ENCODE measurements around the gene IL2RA. TPM values are rescaled to one million over a fixed set of nuclear protein-coding genes. Genes with fewer than 3 reads are reported as not detected.

Gene IL2RA
- total RNA-seq, 1 donor from 2014 or later, result 4.3 TPM

GRCh38 chr10:5970066-5970465 lies 92.1 kb downstream of the IL2RA start:
- no peak overlapping the region for H3K4me3 ChIP-seq
- no peaks in the 10 kb centered on the region for H3K27me3 ChIP-seq
- H3K4me1 ChIP-seq, result peaks cover 31% of the 10 kb centered on the region
- H3K9me3 ChIP-seq, result no peaks in the 10 kb centered on the region
- no peak for ATAC-seq
- intact Hi-C loops (cut with DNase I), result no loop called here
- no peak for TF ChIP-seq CTCF (IDR thresholded peaks at IDR 0.05)
- peak overlapping the region; percentile 17 for H3K27ac ChIP-seq
- DNase-seq, result no peak
- no peaks in the 10 kb centered on the region for H3K36me3 ChIP-seq

DNA sequence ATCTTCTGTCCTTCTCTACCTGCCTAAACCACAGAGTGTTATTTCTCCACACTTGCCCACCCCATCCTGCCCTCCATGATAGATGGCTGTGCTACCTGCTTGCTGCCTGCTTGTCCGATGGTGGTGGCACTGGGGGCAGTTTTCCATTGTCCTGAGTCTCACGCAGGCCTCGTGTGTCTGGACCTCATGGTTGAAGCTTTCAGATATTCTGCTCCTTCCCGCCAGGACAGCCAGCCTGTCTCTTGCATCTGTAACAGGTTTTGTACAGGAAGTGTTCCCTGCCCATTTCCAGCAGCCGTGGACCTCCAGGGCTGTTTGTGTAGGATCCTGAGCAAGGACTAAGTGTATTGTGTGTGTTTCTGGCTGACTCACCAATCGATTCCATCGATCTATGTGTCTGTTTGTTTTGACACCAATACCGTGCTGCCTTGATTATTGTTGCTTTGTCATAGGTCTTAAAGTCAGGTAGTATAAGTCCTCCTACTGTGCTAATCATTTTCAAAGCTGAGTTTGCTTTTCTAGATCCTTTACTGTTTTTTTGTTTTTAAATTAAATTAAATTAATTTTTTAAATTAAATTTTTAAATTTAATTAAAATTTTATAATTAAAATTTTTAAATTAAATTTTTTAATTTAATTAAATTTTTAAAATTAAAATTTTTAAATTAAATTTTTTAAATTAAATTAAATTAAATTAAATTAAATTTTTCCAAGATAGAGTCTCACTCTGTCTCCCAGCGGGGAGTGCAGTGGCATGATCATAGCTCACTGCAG lies 93.3 kb downstream of the IL2RA start:
- H3K4me3 ChIP-seq, result no peak overlapping the region
- peaks cover 4% of the 10 kb centered on the region for H3K36me3 ChIP-seq
- H3K27ac ChIP-seq, result no peak overlapping the region
- no peaks in the 10 kb centered on the region for H3K27me3 ChIP-seq
- DNase-seq (no peak), ATAC-seq (no peak)
- no peak for TF ChIP-seq CTCF (IDR thresholded peaks at IDR 0.05)
- intact Hi-C loops (cut with DNase I), result no loop called here
- H3K4me1 ChIP-seq, result peaks cover 24% of the 10 kb centered on the region
- H3K9me3 ChIP-seq, result no peaks in the 10 kb centered on the region

DNA sequence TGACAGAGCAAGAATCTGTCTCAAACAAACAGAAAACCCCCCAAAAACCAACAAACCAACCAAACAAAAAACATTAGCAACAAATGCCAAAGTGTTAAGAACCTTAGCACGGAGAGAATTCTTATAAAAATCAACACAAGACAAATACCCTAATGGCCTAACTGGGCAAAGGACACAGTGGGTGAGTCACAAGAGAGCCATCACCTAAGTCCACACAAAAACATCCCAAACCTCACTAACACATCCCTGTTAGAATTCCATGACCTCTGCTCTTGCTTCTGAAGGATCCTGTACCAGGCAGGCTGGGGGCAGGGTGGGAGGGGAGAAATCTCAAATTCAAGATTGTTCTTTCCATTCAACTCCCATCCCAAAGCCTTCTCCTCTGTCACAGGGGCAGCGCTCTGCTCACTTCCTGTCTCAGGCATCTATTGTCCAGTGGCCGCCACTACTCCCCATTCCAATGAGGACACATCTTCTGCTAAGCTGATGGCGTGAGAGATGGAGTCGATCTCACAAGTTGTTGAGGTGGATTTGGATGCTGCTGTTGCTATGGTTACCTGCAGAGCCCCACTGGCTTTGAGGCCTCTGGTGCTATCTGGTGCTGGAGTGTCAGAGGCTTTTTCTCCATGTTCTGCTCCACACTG lies 94.0 kb downstream of the IL2RA start:
- H3K4me1 ChIP-seq, result peaks cover 24% of the 10 kb centered on the region
- intact Hi-C loops (cut with DNase I), result no loop called here
- H3K4me3 ChIP-seq, result no peak overlapping the region
- peaks cover 11% of the 10 kb centered on the region for H3K36me3 ChIP-seq
- no peak for DNase-seq
- no peaks in the 10 kb centered on the region for H3K9me3 ChIP-seq
- no peaks in the 10 kb centered on the region for H3K27me3 ChIP-seq
- ATAC-seq, result no peak
- no peak for TF ChIP-seq CTCF (IDR thresholded peaks at IDR 0.05)
- H3K27ac ChIP-seq, result no peak overlapping the region

DNA sequence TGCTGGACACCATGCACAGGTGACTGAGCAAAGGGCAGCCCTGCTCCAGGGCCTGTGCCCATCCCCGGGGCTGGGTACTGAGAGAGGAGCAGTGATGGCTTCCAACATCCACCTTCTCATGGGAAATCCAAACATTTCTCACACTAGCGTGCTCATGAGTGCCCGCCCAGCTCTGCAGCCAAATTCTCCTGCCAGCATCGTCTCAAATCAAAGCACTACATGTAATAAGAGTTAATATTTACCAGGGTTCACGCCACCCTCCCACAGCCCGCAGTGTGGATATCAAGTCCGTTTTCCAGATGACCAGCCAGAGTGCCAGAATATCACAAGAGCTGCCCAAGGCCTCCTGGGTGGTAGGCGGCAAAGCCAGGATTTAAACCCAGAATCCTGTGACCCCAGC lies 96.9 kb downstream of the IL2RA start:
- ATAC-seq (peak; percentile 14), DNase-seq (no peak)
- intact Hi-C loops (cut with DNase I), result no loop called here
- no peaks in the 10 kb centered on the region for H3K9me3 ChIP-seq
- no peak overlapping the region for H3K4me3 ChIP-seq
- no peak overlapping the region for H3K27ac ChIP-seq
- H3K4me1 ChIP-seq, result no peaks in the 10 kb centered on the region
- H3K36me3 ChIP-seq, result peaks cover 19% of the 10 kb centered on the region
- no peaks in the 10 kb centered on the region for H3K27me3 ChIP-seq
- no peak for TF ChIP-seq CTCF (IDR thresholded peaks at IDR 0.05)

- Histone ChIP-seq H3K36me3 (peaks cover 24% of the 10 kb centered on the region), H3K9me3 (no peaks in the 10 kb centered on the region), H3K4me3 (no peak overlapping the region), H3K27me3 (no peaks in the 10 kb centered on the region), H3K27ac (no peak overlapping the region), H3K4me1 (no peaks in the 10 kb centered on the region)
- no peak for TF ChIP-seq CTCF (IDR thresholded peaks at IDR 0.05)
- ATAC-seq, result peak; percentile 8
- intact Hi-C loops (cut with DNase I), result no loop called here
- no peak for DNase-seq
Measured at GRCh38 chr10:5964736-5965135, 97.4 kb downstream of the IL2RA start.

All from upper lobe of right lung (tissue), 1 donor.